Vagina (tissue), 2 donors: ENCODE results near the gene CD46.

Source experiments
- POLR2A ChIP-seq, 2 donors: fragments of 450-650 bp; IDR thresholded peaks; one replicate each; pipeline ENCODE4 v1.6.1; 2017; ENCODE audit warnings: antibody characterized with exemption in 2 of 2, mild to moderate bottlenecking in 2 of 2, moderate library complexity in 2 of 2
- TF ChIP-seq, protein P1 (sequence below), 3 experiments: fragments of 450-650 bp in 2 of 3; fragments of 200-600 bp in 1 of 3; sonication (generic) in 1 of 3; IDR thresholded peaks; one replicate each; pipeline ENCODE4 v1.5.1; 2017 to 2019; ENCODE audit warnings: antibody characterized with exemption in 3 of 3, mild to moderate bottlenecking in 2 of 3, moderate library complexity in 2 of 3

DNA sequence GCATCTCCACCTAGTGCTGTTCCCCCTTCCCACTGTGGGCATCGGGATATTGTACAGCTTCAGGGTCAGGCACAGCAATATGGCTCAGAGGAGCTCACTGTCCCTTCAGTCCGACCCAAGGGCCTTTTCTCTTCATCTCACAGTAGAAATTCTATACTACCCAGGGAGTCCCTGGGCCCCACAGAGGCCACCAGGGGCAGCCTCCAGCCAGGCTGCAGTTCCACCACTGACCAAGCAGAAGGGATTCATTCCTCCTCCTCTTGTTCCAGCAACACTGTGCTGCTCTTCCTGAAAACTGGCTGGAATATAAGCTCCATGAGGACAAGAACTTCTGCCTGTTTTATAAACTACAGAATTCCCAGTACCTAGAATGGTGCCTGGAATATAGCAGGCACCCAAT lies 88.5 kb downstream of the CD46 start:
- no peak for TF ChIP-seq POLR2A (IDR thresholded peaks at IDR 0.05)
- TF ChIP-seq, protein P1, sequence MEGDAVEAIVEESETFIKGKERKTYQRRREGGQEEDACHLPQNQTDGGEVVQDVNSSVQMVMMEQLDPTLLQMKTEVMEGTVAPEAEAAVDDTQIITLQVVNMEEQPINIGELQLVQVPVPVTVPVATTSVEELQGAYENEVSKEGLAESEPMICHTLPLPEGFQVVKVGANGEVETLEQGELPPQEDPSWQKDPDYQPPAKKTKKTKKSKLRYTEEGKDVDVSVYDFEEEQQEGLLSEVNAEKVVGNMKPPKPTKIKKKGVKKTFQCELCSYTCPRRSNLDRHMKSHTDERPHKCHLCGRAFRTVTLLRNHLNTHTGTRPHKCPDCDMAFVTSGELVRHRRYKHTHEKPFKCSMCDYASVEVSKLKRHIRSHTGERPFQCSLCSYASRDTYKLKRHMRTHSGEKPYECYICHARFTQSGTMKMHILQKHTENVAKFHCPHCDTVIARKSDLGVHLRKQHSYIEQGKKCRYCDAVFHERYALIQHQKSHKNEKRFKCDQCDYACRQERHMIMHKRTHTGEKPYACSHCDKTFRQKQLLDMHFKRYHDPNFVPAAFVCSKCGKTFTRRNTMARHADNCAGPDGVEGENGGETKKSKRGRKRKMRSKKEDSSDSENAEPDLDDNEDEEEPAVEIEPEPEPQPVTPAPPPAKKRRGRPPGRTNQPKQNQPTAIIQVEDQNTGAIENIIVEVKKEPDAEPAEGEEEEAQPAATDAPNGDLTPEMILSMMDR (IDR thresholded peaks at IDR 0.05): no peak
